Stimulated activated CD8-positive, alpha-beta memory T cell treated with anti-CD3 and anti-CD28 coated beads, Interleukin-15, amount 100 ng/mL, for 4 hours (primary cell): ENCODE results near the gene PHKG1.
"Not testable (repeated sequence)": the region's sequence is repeated elsewhere in the genome, so short reads cannot be mapped to it uniquely, and the experiment has no call there.

Source experiments
- DNase-seq, 2 donors: peaks; one replicate each; pipeline ENCODE4 v3.0.0-alpha.2; 2020; ENCODE audit warnings: low read depth in 2 of 2

Gene PHKG1

GRCh38 chr7:56083150-56083785 is 9.5 kb downstream of the PHKG1 start:
- no peak for DNase-seq

DNA sequence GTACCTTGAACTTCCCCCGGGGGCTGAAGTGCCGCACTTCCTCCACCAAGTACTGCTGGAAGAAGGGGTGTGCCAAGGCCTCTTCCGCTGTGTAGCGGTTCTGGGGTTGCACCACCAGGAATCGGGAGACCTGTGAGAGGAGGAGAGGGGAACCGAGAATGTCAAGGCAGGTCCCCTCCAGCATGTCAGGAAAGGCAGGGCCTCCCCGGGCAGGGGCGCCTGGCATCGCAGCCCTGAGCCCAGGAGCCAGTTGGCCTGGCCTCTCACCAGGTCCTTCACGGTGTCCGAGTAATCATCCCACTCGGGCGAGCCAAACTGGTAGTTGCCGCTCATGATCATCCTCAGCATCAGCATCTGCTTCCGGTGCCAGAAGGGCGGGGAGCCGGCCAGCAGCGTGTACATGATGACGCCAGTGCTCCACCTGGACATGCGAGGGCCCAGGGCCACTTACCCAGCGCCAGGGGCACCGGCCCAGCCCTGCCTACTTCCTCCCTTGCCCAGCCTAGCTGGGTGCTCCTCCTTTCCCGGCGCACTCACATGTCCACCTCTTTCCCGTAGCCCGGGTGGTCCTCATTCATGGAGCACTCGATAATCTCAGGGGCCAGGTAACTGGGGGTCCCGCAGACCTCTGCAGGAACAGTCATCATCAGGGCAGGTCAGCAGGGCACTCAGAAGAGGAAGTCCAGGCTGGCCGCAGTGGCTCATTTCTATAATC is 11.0 kb downstream of the PHKG1 start:
- DNase-seq: no peak

- not testable (repeated sequence) for DNase-seq
Observed at GRCh38 chr7:56080726-56081435, 11.9 kb downstream of the PHKG1 start.

- DNase-seq: no peak
Observed at GRCh38 chr7:56079450-56080185, 13.1 kb downstream of the PHKG1 start.

DNA sequence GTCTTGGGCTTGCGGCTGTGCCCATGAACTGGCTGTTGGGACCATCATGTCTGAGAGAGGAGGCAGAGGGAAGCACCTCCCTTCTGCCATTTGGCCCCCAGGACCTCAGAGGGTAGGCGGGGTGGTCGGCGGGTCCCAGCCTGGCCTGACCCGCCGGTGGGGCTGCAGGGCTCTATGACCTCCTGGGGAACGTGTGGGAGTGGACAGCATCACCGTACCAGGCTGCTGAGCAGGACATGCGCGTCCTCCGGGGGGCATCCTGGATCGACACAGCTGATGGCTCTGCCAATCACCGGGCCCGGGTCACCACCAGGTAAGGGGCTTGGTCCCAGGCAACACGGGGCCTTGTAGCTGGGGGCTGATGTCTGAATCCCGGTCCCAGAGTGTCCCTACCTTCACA is 14.6 kb downstream of the PHKG1 start:
- DNase-seq: no peak

- DNase-seq: no peak
Observed at GRCh38 chr7:56077681-56078080, 15.1 kb downstream of the PHKG1 start.

GRCh38 chr7:56074371-56074791 is 18.4 kb downstream of the PHKG1 start:
- DNase-seq: peak in 1 of 2 donors; percentile 25

- DNase-seq: not testable (repeated sequence)
Observed at GRCh38 chr7:56066376-56066775, 26.4 kb downstream of the PHKG1 start.

DNA sequence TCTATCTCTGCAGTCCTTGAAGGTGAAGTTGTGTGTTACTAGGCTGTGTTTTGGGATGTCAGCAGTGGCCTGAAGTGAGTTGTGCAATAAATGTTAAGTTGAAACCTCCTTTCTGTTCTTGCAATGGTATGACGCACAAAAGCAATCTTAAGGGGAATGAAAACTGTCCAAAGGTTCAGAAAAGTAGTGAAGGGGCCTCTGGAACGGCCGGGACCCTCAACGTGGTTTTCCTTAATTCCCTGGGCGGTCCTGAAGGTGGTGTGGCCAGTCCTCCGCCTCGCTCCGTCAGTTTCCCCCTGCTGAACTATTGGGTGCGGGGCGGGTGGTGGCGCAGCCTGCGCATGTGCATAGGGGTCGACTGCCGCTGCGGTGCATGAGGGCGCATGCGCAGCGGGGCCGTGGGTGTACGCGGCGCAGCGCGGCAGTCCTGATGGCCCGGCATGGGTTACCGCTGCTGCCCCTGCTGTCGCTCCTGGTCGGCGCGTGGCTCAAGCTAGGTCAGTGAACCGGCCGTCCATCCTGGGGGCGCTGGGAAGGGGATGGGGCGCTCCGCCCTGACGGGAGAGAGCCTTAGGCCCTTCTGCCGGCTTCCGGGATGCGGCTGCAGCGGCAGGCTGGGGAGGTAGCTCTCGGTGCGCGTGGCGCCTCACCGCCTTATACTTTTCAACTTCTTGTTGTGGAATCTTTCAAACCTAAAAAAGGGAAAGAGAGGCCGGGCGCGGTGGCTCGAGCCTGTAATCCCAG is 28.7 kb downstream of the PHKG1 start, which contains the start of gene SUMF2:
Gene SUMF2, plus strand, starts transcription at position 405 of the 744 bp plus-strand sequence. Its CDS starts 26 bp downstream, at position 431.
- DNase-seq: peak; percentile 75 to 83

DNA sequence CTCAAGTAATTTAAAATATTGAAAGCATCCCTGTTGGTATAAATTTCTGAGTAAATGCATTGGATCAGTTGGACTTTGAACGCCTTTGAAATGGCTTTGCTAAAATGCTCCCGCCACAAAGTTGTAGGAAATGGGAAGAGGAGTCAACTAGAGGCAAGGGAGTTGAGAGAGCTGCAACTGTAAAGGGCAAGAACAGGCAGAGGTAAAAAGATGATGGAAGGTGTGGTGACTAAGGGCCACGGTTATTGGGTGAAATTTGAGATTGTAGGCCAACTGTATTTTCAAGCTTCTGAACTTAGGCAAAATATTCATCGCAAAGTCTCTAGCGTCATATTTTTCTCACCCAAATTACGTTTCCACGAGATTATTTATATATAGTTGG is 29.3 kb downstream of the PHKG1 start:
- DNase-seq: no peak

DNA sequence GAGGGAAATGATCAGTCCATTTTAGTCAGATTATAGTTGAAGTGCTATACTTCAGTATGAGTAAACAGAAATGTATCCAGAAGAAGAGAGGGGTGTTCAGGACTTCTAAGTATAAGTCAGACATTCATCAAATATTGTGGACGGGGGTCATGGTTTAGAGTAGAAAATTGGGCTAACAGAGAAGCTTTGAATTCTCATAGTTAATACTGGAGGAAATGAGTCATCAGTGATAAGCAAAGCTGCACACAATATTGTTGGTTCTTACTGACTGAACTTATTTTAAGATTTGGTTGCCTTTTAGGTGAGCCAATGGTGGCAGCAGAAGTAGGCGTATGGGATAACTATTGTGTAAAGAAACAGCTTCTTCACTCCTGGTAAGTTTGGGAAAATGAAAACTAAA is 30.4 kb downstream of the PHKG1 start:
- DNase-seq: no peak

- DNase-seq: no peak
Observed at GRCh38 chr7:56053993-56054392, 38.8 kb downstream of the PHKG1 start.

DNA sequence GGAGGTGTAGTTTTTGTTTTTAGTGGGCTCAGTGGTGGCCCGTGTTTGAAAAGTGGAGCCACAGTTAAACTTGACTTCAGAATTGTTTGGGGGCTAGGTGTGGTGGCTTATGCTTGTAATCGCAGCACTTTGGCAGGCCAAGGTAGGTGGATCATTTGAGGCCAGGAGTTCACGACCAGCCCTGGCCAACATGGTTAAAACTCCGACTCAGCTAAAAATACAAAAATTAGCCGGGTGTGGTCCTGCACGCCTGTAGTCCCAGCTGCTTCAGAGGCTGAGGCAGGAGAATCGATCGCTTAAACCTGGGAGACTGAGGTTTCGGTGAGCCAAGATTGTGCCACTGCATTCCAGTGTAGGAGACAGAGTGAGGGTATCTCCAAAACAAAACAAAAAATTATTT is 39.4 kb downstream of the PHKG1 start:
- DNase-seq: no peak

DNA sequence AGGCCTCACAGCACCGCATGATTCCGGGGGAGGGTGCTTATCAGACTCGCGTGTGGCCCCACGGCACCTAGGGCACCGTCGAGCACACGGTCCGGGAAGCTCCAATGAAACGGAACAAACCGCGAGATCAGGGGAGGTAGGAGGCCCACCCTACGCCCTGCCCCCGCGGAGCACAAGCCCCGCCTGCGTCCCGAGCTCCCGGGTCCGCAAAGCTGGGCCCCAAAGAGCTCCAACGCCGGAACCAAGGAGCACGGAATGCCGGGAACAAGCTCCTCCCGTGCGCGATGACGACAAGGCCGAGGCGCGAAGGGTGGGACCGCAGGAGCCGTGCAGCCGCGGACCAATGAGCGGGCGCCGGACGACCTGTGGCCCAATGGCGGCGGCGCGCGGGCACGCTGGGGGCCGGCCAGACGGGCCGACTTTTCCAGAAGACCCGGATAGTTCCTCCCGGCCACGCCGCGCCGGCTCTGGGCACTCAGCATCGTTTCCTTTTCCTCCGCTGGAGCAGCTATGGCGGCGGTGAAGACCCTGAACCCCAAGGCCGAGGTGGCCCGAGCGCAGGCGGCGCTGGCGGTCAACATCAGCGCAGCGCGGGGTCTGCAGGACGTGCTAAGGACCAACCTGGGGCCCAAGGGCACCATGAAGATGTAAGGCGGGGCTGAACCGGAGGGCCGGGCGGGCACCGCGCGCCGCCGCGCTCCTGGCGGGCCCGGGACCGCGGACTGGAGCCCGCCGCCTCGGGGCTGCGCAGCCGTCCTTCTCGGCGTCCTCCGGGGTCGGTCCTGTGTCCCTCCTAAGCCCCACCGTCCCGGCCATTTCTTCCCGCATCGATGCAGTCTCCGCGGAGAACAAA is 41.2 kb downstream of the PHKG1 start, which contains the start of the genes CCT6A and PSPH:
Gene CCT6A, plus strand, starts transcription at position 427 of the 853 bp plus-strand sequence. Its CDS starts 84 bp downstream, at position 511.
Gene PSPH, minus strand, starts transcription at position 106 of the 853 bp plus-strand sequence. CDS start 30,232 bp downstream, outside the sequence.
- DNase-seq: peak; percentile 87 to 90

- DNase-seq: no peak
Observed at GRCh38 chr7:56051053-56051338, 41.8 kb downstream of the PHKG1 start.

DNA sequence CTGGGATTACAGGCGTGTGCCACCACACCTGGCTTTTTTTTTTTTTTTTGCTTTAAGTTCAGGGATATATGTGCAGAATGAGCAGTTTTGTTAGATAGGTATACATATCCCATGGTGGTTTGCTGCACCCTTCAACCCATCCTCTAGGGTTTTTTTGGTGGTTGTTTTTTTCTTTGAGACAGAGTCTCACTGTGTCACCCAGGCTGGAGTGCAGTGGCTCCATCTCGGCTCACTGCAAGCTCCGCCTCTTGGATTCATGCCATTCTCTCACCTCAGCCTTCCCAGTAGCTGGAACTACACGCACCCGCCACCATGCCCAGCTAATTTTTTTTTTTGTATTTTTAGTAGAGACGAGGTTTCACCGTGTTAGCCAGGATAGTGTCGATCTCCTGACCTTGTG is 44.0 kb downstream of the PHKG1 start:
- not testable (repeated sequence) for DNase-seq

GRCh38 chr7:56048245-56048644 is 44.5 kb downstream of the PHKG1 start:
- no peak for DNase-seq

DNA sequence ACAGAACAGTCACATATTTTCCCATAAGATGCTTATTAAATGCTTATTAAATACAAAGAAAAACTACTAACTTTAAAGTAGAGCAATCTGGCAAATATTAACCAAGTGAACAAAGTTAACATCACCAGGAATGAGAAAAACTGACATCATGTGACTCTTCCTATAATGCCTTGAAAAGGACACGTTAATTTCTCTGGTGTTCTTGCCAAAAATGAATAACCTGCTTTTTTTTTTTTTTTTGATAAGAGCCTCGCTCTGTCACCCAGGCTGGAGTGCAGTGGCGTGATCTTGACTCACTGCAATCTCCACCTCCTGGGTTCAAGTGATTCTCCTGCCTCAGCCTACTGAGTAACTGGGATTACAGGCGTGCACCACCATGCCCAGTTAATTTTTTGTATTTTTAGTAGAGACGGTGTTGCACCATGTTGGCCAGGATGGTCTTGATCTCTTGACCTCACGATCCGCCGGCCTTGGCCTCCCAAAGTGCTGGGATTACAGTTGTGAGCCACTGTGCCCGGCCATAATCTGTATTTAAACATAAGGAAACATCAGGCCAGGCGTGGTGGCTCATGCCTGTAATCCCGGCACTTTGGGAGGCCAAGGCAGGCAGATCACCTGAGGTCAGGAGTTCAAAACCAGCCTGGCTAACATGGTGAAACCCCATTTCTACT is 45.2 kb downstream of the PHKG1 start:
- DNase-seq: not testable (repeated sequence)

- no peak for DNase-seq
Observed at GRCh38 chr7:56046721-56047445, 45.9 kb downstream of the PHKG1 start.
